Tongue (tissue), 2 donors: ENCODE measurements around the gene BRAT1. TPM values are rescaled to one million over a fixed set of nuclear protein-coding genes. Genes with fewer than 3 reads are reported as not detected.
A peak's percentile ranks its signal among the peaks of the same experiment; 100 is the strongest.

ENCODE experiments used
- DNase-seq: peaks from one replicate; pipeline ENCODE4 v3.0.0-alpha.2; 2015
- total RNA-seq: library from RNA; depleted of rRNA; stranded (reverse); fragments of >200 nt; gene quantifications from one replicate; pipeline ENCODE4 v1.2.3, GENCODE V29; 2014

BRAT1 gene
- total RNA-seq, 1 donor from 2014 or later: 28.1 TPM

- DNase-seq: no peak
These were observed 4.1 kb upstream of the BRAT1 start for GRCh38 chr7:2559283-2559950.

- peak; percentile 94 for DNase-seq
These were observed 3.4 kb upstream of the BRAT1 start, which contains the start of gene IQCE for GRCh38 chr7:2558629-2559282. TSS of gene IQCE (plus strand) at chr7:2558979. CDS start at chr7:2559182, 203 bp downstream.

DNA sequence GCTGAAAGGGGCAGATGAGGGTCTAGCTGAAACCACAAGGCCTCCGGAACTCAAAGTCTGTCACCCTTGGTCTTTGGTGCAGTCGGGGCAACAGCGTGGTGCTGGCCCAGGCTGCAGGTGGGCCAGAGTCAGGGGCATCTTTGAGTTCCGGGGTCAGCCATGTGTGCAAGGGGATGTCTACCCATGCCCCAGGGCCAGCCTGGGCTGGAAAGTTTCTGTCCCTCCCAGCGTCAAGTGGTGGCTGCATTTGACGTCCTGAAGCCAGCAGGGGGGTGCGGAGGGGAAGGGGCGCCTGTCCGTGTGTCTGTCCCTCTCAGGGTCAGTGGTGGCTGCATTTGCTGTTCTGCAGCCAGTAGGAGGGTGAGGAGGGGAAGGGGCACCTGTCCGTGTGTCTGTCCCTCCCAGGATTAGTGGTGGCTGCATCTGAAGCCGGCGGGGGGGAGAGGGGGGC lies 638 bp downstream of the BRAT1 start:
- DNase-seq: no peak

- no peak for DNase-seq
These were observed 1.3 kb downstream of the BRAT1 start for GRCh38 chr7:2553831-2554581.

DNA sequence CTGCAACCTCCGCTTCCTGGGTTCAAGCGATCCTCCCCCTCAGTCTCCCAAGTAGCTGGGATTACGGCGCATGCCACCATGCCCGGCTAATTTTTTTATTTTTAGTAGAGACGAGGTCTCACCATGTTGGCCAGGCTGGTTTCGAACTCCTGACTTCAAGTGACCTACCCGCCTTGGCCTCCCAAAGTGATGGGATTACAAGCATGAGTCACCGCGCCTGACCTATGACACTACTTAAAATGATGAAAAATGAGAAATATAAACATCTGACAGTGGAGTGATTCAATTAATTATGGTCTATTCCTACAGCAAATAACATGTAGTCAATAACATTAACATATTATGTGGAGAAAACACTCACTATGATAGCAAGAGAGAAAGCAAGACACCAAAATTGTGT lies 2.2 kb downstream of the BRAT1 start:
- DNase-seq: no peak

DNA sequence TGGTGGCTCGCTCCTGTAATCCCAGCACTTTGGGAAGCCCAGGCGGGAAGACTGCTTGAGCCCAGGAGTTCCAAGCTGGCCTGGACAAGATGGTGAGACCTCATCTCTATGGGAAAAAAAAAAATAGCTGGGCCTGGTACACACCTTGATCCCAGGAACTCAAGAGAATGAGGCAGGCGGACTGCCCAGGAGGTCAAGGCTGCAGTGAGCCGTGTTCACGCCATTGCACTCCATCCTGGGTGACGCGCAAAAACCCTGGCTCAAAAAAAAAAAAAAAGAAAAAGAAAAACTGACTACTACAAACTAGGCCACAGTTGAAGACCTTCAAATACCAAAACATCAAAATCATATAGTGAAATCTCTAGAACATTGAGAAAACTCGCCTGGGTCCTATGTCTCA lies 3.9 kb downstream of the BRAT1 start:
- no peak for DNase-seq

- no peak for DNase-seq
These were observed 8.3 kb downstream of the BRAT1 start for GRCh38 chr7:2546776-2547586.

DNA sequence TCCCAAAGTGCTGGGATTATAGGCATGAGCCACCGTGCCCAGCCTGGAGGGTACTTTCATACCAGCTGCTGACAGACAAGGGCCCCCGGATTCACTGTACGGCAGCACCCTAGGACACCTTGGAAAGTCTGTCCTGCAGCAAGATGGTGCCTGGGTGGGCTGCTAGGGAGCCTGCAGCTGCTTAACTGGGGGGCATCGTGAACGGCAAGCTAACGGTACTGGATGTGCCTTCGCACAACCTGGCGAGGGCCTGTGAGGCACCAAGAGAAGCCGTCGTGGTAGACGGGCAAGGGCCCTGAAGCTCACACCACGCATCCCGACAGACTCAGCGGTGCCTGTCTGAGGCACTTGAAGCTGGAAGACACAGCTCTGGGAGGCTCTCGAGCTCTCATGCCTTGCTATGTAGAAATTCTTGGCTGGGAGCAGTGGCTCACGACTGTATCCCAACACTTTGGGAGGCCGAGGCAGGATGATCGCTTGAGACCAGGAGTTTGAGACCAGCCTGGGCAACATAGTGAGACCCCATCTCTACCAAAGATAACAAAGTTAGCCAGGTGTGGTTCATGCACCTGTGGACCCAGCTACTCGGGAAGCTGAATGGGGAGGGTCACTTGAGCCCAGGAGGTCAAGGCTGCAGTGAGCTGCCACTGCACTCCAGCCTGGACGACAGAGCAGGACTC lies 9.4 kb downstream of the BRAT1 start:
- no peak for DNase-seq

DNA sequence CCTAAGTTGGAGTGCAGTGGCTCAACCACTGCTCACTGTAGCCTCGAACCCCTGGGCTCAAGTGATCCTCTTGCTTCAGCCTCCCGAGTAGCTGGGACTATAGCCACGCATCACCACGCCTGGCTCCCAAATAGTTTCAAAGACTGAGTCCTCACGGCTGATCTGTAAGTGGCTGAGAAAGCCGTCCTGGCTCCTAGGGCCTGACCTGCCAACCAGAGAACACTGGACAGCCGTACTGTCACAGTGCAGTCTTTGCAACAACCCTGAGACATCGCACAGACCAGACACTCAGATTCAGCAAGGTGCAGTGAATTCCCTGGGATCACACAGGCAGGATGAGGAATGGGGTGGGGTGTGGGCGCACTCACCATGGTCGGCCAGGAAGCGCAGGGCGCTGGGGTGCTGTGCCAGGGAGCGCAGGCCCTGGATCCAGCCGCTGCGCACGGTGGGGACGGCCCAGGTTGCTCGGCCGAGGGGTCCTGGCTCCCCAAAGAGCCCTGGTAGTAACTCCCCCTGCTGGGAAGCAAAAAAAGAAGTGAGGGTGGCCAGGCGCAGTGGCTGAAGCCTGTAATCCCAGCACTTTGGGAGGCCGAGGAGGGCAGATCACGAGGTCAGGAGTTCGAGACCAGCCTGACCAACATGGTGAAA lies 10.7 kb downstream of the BRAT1 start:
- no peak for DNase-seq

GRCh38 chr7:2542916-2543871 lies 12.1 kb downstream of the BRAT1 start:
- no peak for DNase-seq

DNA sequence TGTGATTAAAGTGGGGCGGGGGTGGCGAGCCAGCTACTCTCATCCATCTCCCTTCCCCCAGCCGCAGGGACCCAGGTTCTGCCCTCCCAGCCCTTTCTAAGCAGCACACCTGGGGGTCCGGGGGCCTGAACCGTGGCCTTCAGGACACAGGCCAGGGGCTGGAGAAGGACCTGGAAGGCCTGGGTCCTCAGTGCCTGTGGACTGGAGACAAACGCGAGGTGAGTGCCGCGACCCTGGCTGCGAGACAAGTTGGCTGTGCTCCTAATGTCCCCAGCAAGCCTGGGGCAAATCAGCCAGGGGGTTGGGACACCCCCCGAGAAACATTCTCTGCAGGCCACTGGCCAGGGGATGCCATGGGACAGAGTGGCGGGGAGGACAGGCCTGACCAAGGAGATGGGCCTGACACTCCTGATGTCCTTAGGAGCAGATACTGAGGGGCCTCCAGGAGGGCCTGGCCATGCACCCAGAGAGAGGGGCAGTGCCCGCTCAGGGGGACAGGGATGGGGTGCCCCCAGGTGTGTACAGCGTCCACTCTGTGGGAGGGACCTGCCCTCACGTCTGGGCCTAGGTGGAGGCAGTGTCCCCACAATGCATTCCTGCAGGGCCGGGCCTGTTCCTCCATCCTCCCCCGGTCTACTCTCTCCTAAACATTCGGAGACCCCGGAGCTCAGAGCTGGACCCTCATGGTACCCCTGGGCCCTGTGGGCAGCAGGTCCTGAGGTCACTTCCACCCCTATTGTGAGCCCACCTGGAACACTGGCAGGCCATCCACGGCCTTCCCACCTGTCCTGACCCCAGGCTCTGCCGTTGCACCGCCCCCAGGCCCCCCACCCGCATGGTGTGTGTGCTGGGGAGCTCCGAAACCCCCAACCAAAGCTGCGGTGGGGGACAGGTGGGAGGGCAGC lies 13.1 kb downstream of the BRAT1 start:
- no peak for DNase-seq

DNA sequence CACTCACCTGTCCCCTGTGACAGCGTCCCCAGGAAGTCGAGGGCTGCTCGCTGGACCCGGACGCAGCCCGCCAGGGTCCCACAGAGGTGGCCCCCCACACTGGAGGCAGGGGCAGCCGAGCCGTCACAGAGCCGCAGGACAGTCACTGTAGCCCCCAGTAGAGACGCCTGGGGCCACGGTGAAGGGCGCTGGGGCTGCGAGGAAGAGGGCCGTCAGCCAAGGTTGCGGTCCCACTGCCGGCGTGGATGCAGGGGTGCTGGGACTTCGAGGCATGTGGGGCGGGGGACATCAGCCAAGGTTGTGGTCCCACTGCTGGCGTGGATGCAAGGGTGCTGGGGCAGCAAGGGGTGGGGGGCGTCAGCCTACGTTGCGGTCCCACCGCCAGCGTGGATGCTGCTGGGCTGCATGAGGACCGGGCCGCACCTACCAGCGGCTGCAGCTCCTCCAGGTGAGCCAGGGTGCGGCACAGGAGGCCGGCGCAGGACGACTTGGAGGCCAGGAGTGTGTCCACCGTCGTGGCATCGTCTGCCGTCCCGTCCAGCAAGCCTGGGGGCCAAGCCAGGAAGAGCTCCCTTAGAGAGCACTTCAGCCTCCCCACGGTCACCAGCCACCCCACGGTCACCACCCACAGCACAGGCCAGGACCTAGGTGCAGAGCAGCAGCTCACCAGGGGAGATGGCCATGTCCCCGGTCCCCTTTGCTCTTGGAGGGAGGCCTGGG lies 13.9 kb downstream of the BRAT1 start:
- no peak for DNase-seq

DNA sequence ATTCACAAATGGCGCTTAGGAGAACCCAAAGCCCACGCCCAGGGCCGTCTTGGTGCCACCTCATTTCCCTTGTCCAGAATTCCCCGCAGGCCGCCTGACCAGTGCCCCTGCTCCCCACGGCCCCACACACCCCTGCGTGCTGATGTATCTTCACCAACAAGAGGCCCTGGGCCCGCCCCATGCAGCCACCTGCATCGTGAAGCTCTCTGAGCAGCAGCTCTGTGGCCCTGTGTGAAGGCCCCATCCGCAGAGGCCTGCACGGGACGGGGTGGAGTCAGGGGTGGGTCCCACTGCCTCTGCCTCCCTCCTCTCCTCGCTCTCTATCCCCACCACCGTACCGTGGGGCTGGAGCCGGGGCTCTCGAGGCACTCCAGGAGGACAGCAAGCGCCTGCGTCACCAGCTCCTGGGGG lies 14.7 kb downstream of the BRAT1 start:
- DNase-seq: no peak

DNA sequence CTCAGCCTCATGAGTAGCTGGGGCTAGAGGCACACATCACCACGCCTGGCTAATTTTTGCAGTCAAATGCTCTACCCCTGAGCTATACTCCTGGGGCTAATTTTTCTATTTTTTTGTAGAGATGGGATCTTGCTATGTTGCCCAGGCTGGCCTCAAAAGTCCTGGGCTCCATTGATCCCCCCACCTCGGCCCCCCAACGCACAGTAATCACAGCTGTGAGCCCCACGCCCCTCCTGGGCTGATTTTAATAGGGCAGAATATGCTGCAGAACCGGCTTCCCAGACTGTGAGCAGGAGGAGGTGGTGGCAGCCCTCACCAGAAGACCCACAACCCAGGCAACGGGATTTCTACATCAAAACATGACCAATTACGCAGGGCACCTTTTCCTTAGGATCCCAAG lies 15.2 kb downstream of the BRAT1 start:
- DNase-seq: no peak

GRCh38 chr7:2539031-2539911 lies 16.1 kb downstream of the BRAT1 start:
- DNase-seq: no peak

- DNase-seq: no peak
These were observed 17.1 kb downstream of the BRAT1 start for GRCh38 chr7:2537981-2538851.
